GM12864 (cell line): ENCODE measurements around the gene CPAMD8.
A peak's percentile ranks its signal among the peaks of the same experiment; 100 is the strongest.
"Not testable (repeated sequence)": the region's sequence is repeated elsewhere in the genome, so short reads cannot be mapped to it uniquely, and the experiment has no call there.

ENCODE experiments used
- DNase-seq: peaks from one replicate; pipeline ENCODE4 v3.0.0-alpha.2; 2011; ENCODE audit warnings: low read depth
- H3K4me3 ChIP-seq: 2 replicates; pipeline ENCODE4 v1.5.1; 2011; ENCODE audit warnings: mild to moderate bottlenecking, low read depth, low read length, control low read depth
- CTCF ChIP-seq: IDR thresholded peaks from 2 replicates; pipeline ENCODE4 v1.5.1; 2011; ENCODE audit warnings: low read depth, mild to moderate bottlenecking, moderate library complexity, low read length, control low read depth, inconsistent platforms; ENCODE audit errors: missing control alignments

Gene CPAMD8

GRCh38 chr19:16978839-16979802, 47.5 kb downstream of the CPAMD8 start:
- no peak for TF ChIP-seq CTCF
- DNase-seq = no peak
- H3K4me3 ChIP-seq = no peak overlapping the region

GRCh38 chr19:16978156-16978555, 48.5 kb downstream of the CPAMD8 start:
- no peak overlapping the region for H3K4me3 ChIP-seq
- TF ChIP-seq CTCF = no peak
- DNase-seq = no peak

- no peak for DNase-seq
- TF ChIP-seq CTCF = no peak
These were observed 49.3 kb downstream of the CPAMD8 start for GRCh38 chr19:16977306-16977705.

GRCh38 chr19:16976446-16976845, 50.2 kb downstream of the CPAMD8 start:
- TF ChIP-seq CTCF = no peak
- no peak for DNase-seq
- H3K4me3 ChIP-seq = no peak overlapping the region

More at GRCh38 chr19:16977306-16977705, 49.3 kb downstream of the CPAMD8 start:
- H3K4me3 ChIP-seq = no peak overlapping the region

- no peak for TF ChIP-seq CTCF
- no peak overlapping the region for H3K4me3 ChIP-seq
- no peak for DNase-seq
These were observed 55.8 kb downstream of the CPAMD8 start for GRCh38 chr19:16970821-16971220.

- TF ChIP-seq CTCF = peak; percentile 38
- no peak overlapping the region for H3K4me3 ChIP-seq
- no peak for DNase-seq
These were observed 57.5 kb downstream of the CPAMD8 start for GRCh38 chr19:16969135-16969534.

- not testable (repeated sequence) for H3K4me3 ChIP-seq, DNase-seq
These were observed 65.4 kb downstream of the CPAMD8 start for GRCh38 chr19:16960996-16961822.

GRCh38 chr19:16958277-16958676, 68.3 kb downstream of the CPAMD8 start:
- H3K4me3 ChIP-seq, DNase-seq: not testable (repeated sequence)
